Measurements from ENCODE around the gene MRPL20.

MRPL20 gene

GRCh38 chr1:1432951-1433803 lies 26.1 kb upstream of the MRPL20 start:
- Histone ChIP-seq H3K36me3 (ENCODE audit: low read depth) (no peaks in the 10 kb centered on the region), H3K4me1 (ENCODE audit: insufficient read depth, poor library complexity, severe bottlenecking) (peaks cover 9% of the 10 kb centered on the region), H3K27me3 (ENCODE audit: insufficient read depth, poor library complexity, severe bottlenecking) (no peaks in the 10 kb centered on the region), H3K9me3 (ENCODE audit: severe bottlenecking) (no peaks in the 10 kb centered on the region), H3K27ac (ENCODE audit: poor library complexity, severe bottlenecking) (peak overlapping the region; percentile 29), H3K4me3 (ENCODE audit: severe bottlenecking) (no peak overlapping the region)
- ATAC-seq (ENCODE audit: low read depth) (peak; percentile 56), DNase-seq (ENCODE audit: low spot score) (peak; percentile 79)
- TF ChIP-seq CTCF (IDR thresholded peaks at IDR 0.05; ENCODE audit: poor library complexity, severe bottlenecking) = no peak

GRCh38 chr1:1432274-1432950 lies 25.3 kb upstream of the MRPL20 start:
- TF ChIP-seq CTCF (IDR thresholded peaks at IDR 0.05; ENCODE audit: poor library complexity, severe bottlenecking) = no peak
- H3K27me3 ChIP-seq (ENCODE audit: insufficient read depth, poor library complexity, severe bottlenecking) = no peaks in the 10 kb centered on the region
- no peaks in the 10 kb centered on the region for H3K9me3 ChIP-seq (ENCODE audit: severe bottlenecking)
- H3K4me3 ChIP-seq (ENCODE audit: severe bottlenecking) = no peak overlapping the region
- H3K36me3 ChIP-seq (ENCODE audit: low read depth) = no peaks in the 10 kb centered on the region
- no peak for DNase-seq (ENCODE audit: low spot score)
- H3K4me1 ChIP-seq (ENCODE audit: insufficient read depth, poor library complexity, severe bottlenecking) = peaks cover 9% of the 10 kb centered on the region
- H3K27ac ChIP-seq (ENCODE audit: poor library complexity, severe bottlenecking) = peak overlapping the region; percentile 14
- no peak for ATAC-seq (ENCODE audit: low read depth)

GRCh38 chr1:1431845-1432273 lies 24.8 kb upstream of the MRPL20 start:
- peak; percentile 10; the same call in 1 of the 3 replicates for ATAC-seq (ENCODE audit: low read depth)
- peaks cover 9% of the 10 kb centered on the region for H3K4me1 ChIP-seq (ENCODE audit: insufficient read depth, poor library complexity, severe bottlenecking)

GRCh38 chr1:1430992-1431844 lies 24.1 kb upstream of the MRPL20 start:
- peaks cover 9% of the 10 kb centered on the region for H3K4me1 ChIP-seq (ENCODE audit: insufficient read depth, poor library complexity, severe bottlenecking)
- H3K27ac ChIP-seq (ENCODE audit: poor library complexity, severe bottlenecking) = peak overlapping the region; percentile 14
- H3K4me3 ChIP-seq (ENCODE audit: severe bottlenecking) = no peak overlapping the region
- no peaks in the 10 kb centered on the region for H3K36me3 ChIP-seq (ENCODE audit: low read depth)
- DNase-seq (ENCODE audit: low spot score) (no peak), ATAC-seq (ENCODE audit: low read depth) (no peak)
- no peak for TF ChIP-seq CTCF (IDR thresholded peaks at IDR 0.05; ENCODE audit: poor library complexity, severe bottlenecking)
- H3K9me3 ChIP-seq (ENCODE audit: severe bottlenecking) = no peaks in the 10 kb centered on the region
- no peaks in the 10 kb centered on the region for H3K27me3 ChIP-seq (ENCODE audit: insufficient read depth, poor library complexity, severe bottlenecking)

More at GRCh38 chr1:1431845-1432273, 24.8 kb upstream of the MRPL20 start:
- Histone ChIP-seq H3K27me3 (ENCODE audit: insufficient read depth, poor library complexity, severe bottlenecking) (no peaks in the 10 kb centered on the region), H3K9me3 (ENCODE audit: severe bottlenecking) (no peaks in the 10 kb centered on the region), H3K4me3 (ENCODE audit: severe bottlenecking) (no peak overlapping the region), H3K27ac (ENCODE audit: poor library complexity, severe bottlenecking) (peak overlapping the region; percentile 14), H3K36me3 (ENCODE audit: low read depth) (no peaks in the 10 kb centered on the region)
- no peak for DNase-seq (ENCODE audit: low spot score)
- TF ChIP-seq CTCF (IDR thresholded peaks at IDR 0.05; ENCODE audit: poor library complexity, severe bottlenecking) = no peak
